Heart left ventricle (tissue), 16 donors: ENCODE results near the gene AIF1L. TPM values are rescaled to one million over a fixed set of nuclear protein-coding genes. Genes with fewer than 3 reads are reported as not detected.

ENCODE experiments used
- ATAC-seq, 4 donors: fragments of 200-7000 bp; cut with Tn5 transposase; one replicate each; pipeline ENCODE4 v1.9.1; 2020 to 2022; ENCODE audit warnings: moderate library complexity in 4 of 4, mild to moderate bottlenecking in 3 of 4, moderate number of reproducible peaks in 1 of 4
- DNase-seq, 5 donors: peaks; one replicate each; pipeline ENCODE4 v3.0.0-alpha.2; 2020
- H3K27ac ChIP-seq, 12 donors: fragments of 200-600 bp; sonication (generic) in 4 of 12; one replicate each; pipeline versions ENCODE4 v1.5.0 to v1.8.0; 2016 to 2022; ENCODE audit warnings: mild to moderate bottlenecking in 2 of 12
- H3K27me3 ChIP-seq, 9 donors: fragments of 200-600 bp; sonication (generic) in 2 of 9; one replicate each; pipeline versions ENCODE4 v1.5.1 to v1.8.0; 2016 to 2022; ENCODE audit warnings: mild to moderate bottlenecking in 3 of 9
- H3K36me3 ChIP-seq, 9 donors: fragments of 200-600 bp; sonication (generic) in 2 of 9; one replicate each; pipeline versions ENCODE4 v1.5.0 to v1.8.0; 2018 to 2022; ENCODE audit warnings: mild to moderate bottlenecking in 2 of 9
- H3K4me1 ChIP-seq, 12 donors: fragments of 200-600 bp; sonication (generic) in 4 of 12; one replicate each; pipeline versions ENCODE4 v1.5.0 to v1.8.0; 2016 to 2022; ENCODE audit warnings: mild to moderate bottlenecking in 3 of 12
- H3K4me3 ChIP-seq, 12 donors: fragments of 200-600 bp; sonication (generic) in 4 of 12; one replicate each; pipeline versions ENCODE4 v1.5.0 to v1.8.0; 2017 to 2022; ENCODE audit warnings: mild to moderate bottlenecking in 9 of 12, moderate library complexity in 4 of 12
- H3K9me3 ChIP-seq, 12 donors: fragments of 200-600 bp; sonication (generic) in 4 of 12; one replicate each; pipeline versions ENCODE4 v1.5.0 to v1.8.0; 2016 to 2022; ENCODE audit warnings: mild to moderate bottlenecking in 1 of 12
- CTCF ChIP-seq, 12 donors: fragments of 200-600 bp; sonication (generic) in 4 of 12; IDR thresholded peaks; one replicate each; pipeline versions ENCODE4 v1.5.0 to v1.8.0; 2018 to 2022; ENCODE audit warnings: antibody characterized with exemption in 12 of 12, mild to moderate bottlenecking in 5 of 12
- POLR2A ChIP-seq, 2 donors: fragments of 450-650 bp; IDR thresholded peaks; one replicate each; pipeline ENCODE4 v1.6.1; 2017; ENCODE audit warnings: antibody characterized with exemption in 2 of 2, mild to moderate bottlenecking in 2 of 2, moderate library complexity in 2 of 2
- WGBS, 4 donors: extraction: QIAGEN DNeasy Blood & Tissue Kit in 2 of 4; methylation state at CpG; one replicate each; pipeline versions ENCODE4 v1.1.5 to v1.1.7; 2013 to 2018; 5-methylcytosine and 5-hydroxymethylcytosine counted together
- intact Hi-C, 10 donors: fragments of 100-400 bp; cut with DNase I; formaldehyde crosslinking; loops; one replicate each; pipeline versions ENCODE4 v1.11.1 to v1.14.2; 2022
- polyA plus RNA-seq, 2 donors: library from polyadenylated mRNA; stranded (reverse); fragments of 200-250 nt; gene quantifications; one replicate each; pipeline ENCODE4 v1.2.3, GENCODE V29; 2013
- total RNA-seq, 9 donors: library from RNA; depleted of rRNA in 2 of 9; stranded (reverse); fragments of >200 nt in 2 of 9; fragmentation: NEBNext Ultra II Directional in 3 of 9; extraction: Animal tissue kit (Norgen Biotek cat#: 25700) in 3 of 9; gene quantifications; one replicate each; pipeline versions ENCODE4 v1.1.0 to v1.2.4, GENCODE V29; 2016 to 2023
- donor health status: ischemic (EF 13 %, LVEDD 7.1; RV severe dilation, severe dysfunction).
- donor health status: healthy with polysubstance abuse.
- donor health status: DM: no; HTN: yes; CAD: no.
- donor health status: DM: no; HTN: no; CAD: no.
- donor health status: ischemic (EF 25% LVEDD 6.9; RV normal size, moderate dysfunction).
- donor health status: ischemic (EF 25% LVEDD 5.7; RV mildly dilated, moderate dysfunction).
- donor health status: healthy.
- donor health status: DM: yes; HTN: yes; CAD: no.
- donor health status: ischemic (EF 35%, LVEDD 5.7; RV mildly dilated, moderate dysfunction).
- donor health status: nonischemic (EF 11% LVEDD 7.7; RV severe dilation, severe dysfunction).
- donor health status: DM: yes; HTN: yes; CAD: no.
- donor health status: PGD.
- donor health status: ischemic (EF 29% LVEDD 5.4; RV normal size, mild dysfunction).
- donor health status: nonischemic (EF 23%, LVEDD 6.1; RV moderate dilation, normal function).

The AIF1L gene
- total and polyA plus RNA-seq, 11 donors, result 12.1 to 93.8 (median 23.1) TPM

GRCh38 chr9:131092548-131093440, 3.5 kb upstream of the AIF1L start:
- Histone ChIP-seq H3K4me1 (peaks cover 0 to 22% (median 12%) of the 10 kb centered on the region in 12 donors), H3K27ac (no peak overlapping the region), H3K27me3 (peaks cover 0 to 42% (median 10%) of the 10 kb centered on the region in 9 donors), H3K9me3 (no peaks in the 10 kb centered on the region), H3K4me3 (no peak overlapping the region), H3K36me3 (no peaks in the 10 kb centered on the region)
- WGBS, 4 donors, result 80 to 85% (median 82%) methylated on average over 15 to 24 of the region's 24 CpGs
- intact Hi-C loops, result no loop called here
- DNase-seq, result no peak
- no peak for TF ChIP-seq POLR2A (IDR thresholded peaks at IDR 0.05)
- no peak for TF ChIP-seq CTCF (IDR thresholded peaks at IDR 0.05)
- ATAC-seq, result no peak

GRCh38 chr9:131094015-131094414, 2.3 kb upstream of the AIF1L start:
- intact Hi-C loops, result no loop called here
- no peak for ATAC-seq
- Histone ChIP-seq H3K36me3 (no peaks in the 10 kb centered on the region), H3K27me3 (peaks cover 0 to 42% (median 10%) of the 10 kb centered on the region in 9 donors), H3K4me3 (no peak overlapping the region), H3K9me3 (no peaks in the 10 kb centered on the region), H3K27ac (no peak overlapping the region), H3K4me1 (peaks cover 0 to 32% (median 18%) of the 10 kb centered on the region in 12 donors)
- TF ChIP-seq CTCF (IDR thresholded peaks at IDR 0.05) (no peak), POLR2A (IDR thresholded peaks at IDR 0.05) (no peak)
- 83 to 96% (median 89%) methylated on average over 5 of the region's 5 CpGs for WGBS, 4 donors
- DNase-seq, result no peak

- WGBS, 4 donors, result 52 to 67% (median 54%) methylated on average over 7 to 12 of the region's 12 CpGs
- H3K36me3 ChIP-seq, result no peaks in the 10 kb centered on the region
- intact Hi-C loops, result loop anchor here in 2 of 10 donors (5.0 kb wide), 1 partner anchor 37 kb away; no protein-coding TSS in a partner anchor
- ATAC-seq (peak; percentile 11 to 73 (median 60)), DNase-seq (peak in 3 of 5 donors; percentile 67 to 84 (median 77))
- TF ChIP-seq POLR2A (IDR thresholded peaks at IDR 0.05) (peak in 1 of 2 donors; percentile 12), CTCF (IDR thresholded peaks at IDR 0.05) (no peak)
- no peaks in the 10 kb centered on the region for H3K9me3 ChIP-seq
- H3K4me1 ChIP-seq, result peaks cover 0 to 36% (median 22%) of the 10 kb centered on the region in 12 donors
- peaks cover 0 to 42% (median 10%) of the 10 kb centered on the region in 9 donors for H3K27me3 ChIP-seq
- peak overlapping the region in 1 of 12 donors; percentile 88 for H3K27ac ChIP-seq
- H3K4me3 ChIP-seq, result no peak overlapping the region
Observed at GRCh38 chr9:131094622-131095021, 1.7 kb upstream of the AIF1L start.

- DNase-seq (no peak), ATAC-seq (no peak)
- H3K9me3 ChIP-seq, result no peaks in the 10 kb centered on the region
- H3K27ac ChIP-seq, result peak overlapping the region in 8 of 12 donors; percentile 24 to 88 (median 81)
- peaks cover 0 to 46% (median 22%) of the 10 kb centered on the region in 12 donors for H3K4me1 ChIP-seq
- 31 to 37% (median 35%) methylated on average over 15 to 16 of the region's 16 CpGs for WGBS, 4 donors
- H3K36me3 ChIP-seq, result no peaks in the 10 kb centered on the region
- peaks cover 0 to 42% (median 10%) of the 10 kb centered on the region in 9 donors for H3K27me3 ChIP-seq
- intact Hi-C loops, result loop anchor here in 2 of 10 donors (5.0 kb wide), 1 partner anchor 38 kb away; no protein-coding TSS in a partner anchor
- TF ChIP-seq POLR2A (IDR thresholded peaks at IDR 0.05), result no peak
- TF ChIP-seq CTCF (IDR thresholded peaks at IDR 0.05), result peak in 1 of 12 donors; percentile 9
- H3K4me3 ChIP-seq, result peak overlapping the region; percentile 60 to 89 (median 69)
Observed at GRCh38 chr9:131095666-131096268, 564 bp upstream of the AIF1L start.
